Keratinocyte (primary cell): Measurements from ENCODE around the gene GRK6. TPM values are rescaled to one million over a fixed set of nuclear protein-coding genes. Genes with fewer than 3 reads are reported as not detected.

ENCODE experiments used
- DNase-seq: peaks from one replicate; pipeline ENCODE4 v3.0.0-alpha.2; 2011; ENCODE audit warnings: low read depth, missing footprints, low spot score
- FAIRE-seq: peaks from 2 replicates; lab custom pipeline; 2011; peaks lifted over from hg19 to GRCh38; lab: Jason Lieb, UNC
- H2AFZ ChIP-seq: 2 replicates; pipeline ENCODE4 v1.6.0; 2012; ENCODE audit warnings: low read length, control low read depth, inconsistent platforms; ENCODE audit not compliant: control insufficient read depth
- H3K27ac ChIP-seq: 2 replicates; pipeline ENCODE4 v1.5.1; 2011; ENCODE audit warnings: low read length; ENCODE audit not compliant: control insufficient read depth, insufficient read depth
- H3K27me3 ChIP-seq: 3 replicates; pipeline ENCODE4 v1.6.0; 2011; ENCODE audit warnings: low read length; ENCODE audit not compliant: control insufficient read depth, insufficient read depth; ENCODE audit errors: extremely low read depth
- H3K36me3 ChIP-seq, 2 experiments: 2 replicates in 1 of 2; 3 replicates in 1 of 2; pipeline ENCODE4 v1.5.1; 2011; ENCODE audit warnings: low read length in 2 of 2, mild to moderate bottlenecking in 1 of 2; ENCODE audit not compliant: control insufficient read depth in 2 of 2, insufficient read depth in 2 of 2; ENCODE audit errors: extremely low read depth in 1 of 2
- H3K4me1 ChIP-seq: 3 replicates; pipeline ENCODE4 v1.5.1; 2011; ENCODE audit warnings: low read length; ENCODE audit not compliant: control insufficient read depth, insufficient read depth; ENCODE audit errors: extremely low read depth
- H3K4me2 ChIP-seq: 3 replicates; pipeline ENCODE4 v1.6.0; 2011; ENCODE audit warnings: low read depth, low read length; ENCODE audit not compliant: control insufficient read depth, insufficient read depth; ENCODE audit errors: extremely low read depth
- H3K4me3 ChIP-seq, 3 experiments: fragments of 200-600 bp in 1 of 3; sonication (generic) in 1 of 3; 2 replicates in 2 of 3; 3 replicates in 1 of 3; pipeline ENCODE4 v1.5.1; 2011 to 2016; ENCODE audit warnings: low read length in 3 of 3, mild to moderate bottlenecking in 3 of 3, control low read depth in 2 of 3, inconsistent platforms in 1 of 3, low read depth in 1 of 3, mixed read lengths in 1 of 3, mixed run types in 1 of 3, moderate library complexity in 1 of 3; ENCODE audit not compliant: control insufficient read depth in 2 of 3, insufficient read depth in 2 of 3; ENCODE audit errors: extremely low read depth in 1 of 3
- H3K79me2 ChIP-seq: 2 replicates; pipeline ENCODE4 v1.6.0; 2012; ENCODE audit warnings: low read length; ENCODE audit not compliant: control insufficient read depth, insufficient read depth
- H3K9ac ChIP-seq: 3 replicates; pipeline ENCODE4 v1.6.0; 2011; ENCODE audit warnings: low read length; ENCODE audit not compliant: control insufficient read depth, insufficient read depth; ENCODE audit errors: extremely low read depth
- H3K9me1 ChIP-seq: 3 replicates; pipeline ENCODE4 v1.6.0; 2011; ENCODE audit warnings: low read length; ENCODE audit not compliant: control insufficient read depth, insufficient read depth; ENCODE audit errors: extremely low read depth
- H3K9me3 ChIP-seq: 2 replicates; pipeline ENCODE4 v1.5.1; 2012; ENCODE audit warnings: low read depth, low read length; ENCODE audit not compliant: control insufficient read depth
- H4K20me1 ChIP-seq: 3 replicates; pipeline ENCODE4 v1.6.0; 2011; ENCODE audit warnings: low read length; ENCODE audit not compliant: control insufficient read depth, insufficient read depth; ENCODE audit errors: extremely low read depth
- EZH2 ChIP-seq: IDR thresholded peaks from one replicate; pipeline ENCODE4 v1.6.1; 2012; ENCODE audit warnings: inconsistent platforms, mild to moderate bottlenecking, low read length, moderate library complexity
- dilution Hi-C: fragments of 300-500 bp; cut with MboI; formaldehyde crosslinking; loops from one replicate; pipeline ENCODE4 v1.7.0; 2020; ENCODE audit warnings: low sequenced_read_pairs; ENCODE audit not compliant: extremely low pct_ligation_motif_present
- polyA plus RNA-seq, 5 experiments: library from polyadenylated mRNA; depleted of rRNA in 3 of 5; stranded (reverse) in 3 of 5; stranded (forward) in 1 of 5; unstranded in 1 of 5; fragments of >200 nt; gene quantifications; 1 replicate in 1 of 5; 2 replicates in 3 of 5; 3 replicates in 1 of 5; pipeline versions ENCODE4 v1.2.1 to v1.2.3, GENCODE V29; 2011 to 2012; ENCODE audit warnings: missing spikeins in 2 of 5, low read depth in 1 of 5, low replicate concordance in 1 of 5
- TF ChIP-seq, protein P1 (sequence below), 3 experiments: IDR thresholded peaks in 1 of 3; conservative IDR thresholded peaks in 1 of 3; optimal IDR thresholded peaks in 1 of 3; 2 replicates in 2 of 3; 3 replicates in 1 of 3; pipeline versions ENCODE3 to v1.5.1; 2011; ENCODE audit warnings: low read length in 3 of 3, mild to moderate bottlenecking in 3 of 3, moderate library complexity in 2 of 3, control low read depth in 1 of 3, inconsistent platforms in 1 of 3; ENCODE audit not compliant: insufficient read depth in 2 of 3; ENCODE audit errors: extremely low read depth in 1 of 3

The GRK6 gene
- polyA plus RNA-seq, 1 donor (not counting 4 experiments of a cell fraction or from before 2014, with no cell fraction given), result 29.9 TPM

DNA sequence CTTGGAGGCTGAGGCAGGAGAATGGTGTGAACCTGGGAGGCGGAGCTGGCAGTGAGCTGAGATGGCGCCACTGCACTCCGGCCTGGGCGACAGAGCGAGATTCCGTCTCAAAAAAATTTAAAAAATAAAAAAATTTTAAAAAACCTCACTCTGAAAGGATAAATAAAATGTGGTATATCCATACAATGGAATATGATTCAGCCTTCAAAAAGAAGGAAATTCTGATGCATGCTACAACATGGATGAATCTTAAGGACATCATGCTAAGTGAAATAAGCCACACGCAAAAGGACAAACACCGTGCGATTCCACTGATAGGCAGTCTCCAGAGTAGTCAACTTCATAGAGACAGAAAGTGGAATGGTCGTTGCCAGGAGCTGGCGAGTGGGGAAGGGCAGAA lies 38.6 kb downstream of the GRK6 start:
- H3K27ac ChIP-seq, result no peak overlapping the region
- H4K20me1 ChIP-seq, result peaks cover 16% of the 10 kb centered on the region
- DNase-seq, result no peak
- no peak overlapping the region for H3K9ac ChIP-seq
- TF ChIP-seq, protein P1, sequence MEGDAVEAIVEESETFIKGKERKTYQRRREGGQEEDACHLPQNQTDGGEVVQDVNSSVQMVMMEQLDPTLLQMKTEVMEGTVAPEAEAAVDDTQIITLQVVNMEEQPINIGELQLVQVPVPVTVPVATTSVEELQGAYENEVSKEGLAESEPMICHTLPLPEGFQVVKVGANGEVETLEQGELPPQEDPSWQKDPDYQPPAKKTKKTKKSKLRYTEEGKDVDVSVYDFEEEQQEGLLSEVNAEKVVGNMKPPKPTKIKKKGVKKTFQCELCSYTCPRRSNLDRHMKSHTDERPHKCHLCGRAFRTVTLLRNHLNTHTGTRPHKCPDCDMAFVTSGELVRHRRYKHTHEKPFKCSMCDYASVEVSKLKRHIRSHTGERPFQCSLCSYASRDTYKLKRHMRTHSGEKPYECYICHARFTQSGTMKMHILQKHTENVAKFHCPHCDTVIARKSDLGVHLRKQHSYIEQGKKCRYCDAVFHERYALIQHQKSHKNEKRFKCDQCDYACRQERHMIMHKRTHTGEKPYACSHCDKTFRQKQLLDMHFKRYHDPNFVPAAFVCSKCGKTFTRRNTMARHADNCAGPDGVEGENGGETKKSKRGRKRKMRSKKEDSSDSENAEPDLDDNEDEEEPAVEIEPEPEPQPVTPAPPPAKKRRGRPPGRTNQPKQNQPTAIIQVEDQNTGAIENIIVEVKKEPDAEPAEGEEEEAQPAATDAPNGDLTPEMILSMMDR (optimal IDR thresholded peaks at IDR 0.05 in 1 of 3, IDR thresholded peaks at IDR 0.05 in 1 of 3, conservative IDR thresholded peaks at IDR 0.05 in 1 of 3; ENCODE audit: extremely low read depth in 1 of 3, insufficient read depth in 2 of 3, low read length in 3 of 3), result no peak
- no peak for TF ChIP-seq EZH2
- dilution Hi-C loops, result no loop called here
- H3K9me1 ChIP-seq, result peaks cover 7% of the 10 kb centered on the region
- no peak for FAIRE-seq
- H3K9me3 ChIP-seq, result no peaks in the 10 kb centered on the region
- no peak overlapping the region for H3K4me3 ChIP-seq
- H3K36me3 ChIP-seq, result peaks cover 14 to 26% of the 10 kb centered on the region in 2 experiments
- H3K27me3 ChIP-seq, result no peaks in the 10 kb centered on the region
- no peak overlapping the region for H3K4me2 ChIP-seq
- H3K4me1 ChIP-seq, result peaks cover 14% of the 10 kb centered on the region
- H3K79me2 ChIP-seq, result peaks cover 6% of the 10 kb centered on the region
- no peak overlapping the region for H2AFZ ChIP-seq

DNA sequence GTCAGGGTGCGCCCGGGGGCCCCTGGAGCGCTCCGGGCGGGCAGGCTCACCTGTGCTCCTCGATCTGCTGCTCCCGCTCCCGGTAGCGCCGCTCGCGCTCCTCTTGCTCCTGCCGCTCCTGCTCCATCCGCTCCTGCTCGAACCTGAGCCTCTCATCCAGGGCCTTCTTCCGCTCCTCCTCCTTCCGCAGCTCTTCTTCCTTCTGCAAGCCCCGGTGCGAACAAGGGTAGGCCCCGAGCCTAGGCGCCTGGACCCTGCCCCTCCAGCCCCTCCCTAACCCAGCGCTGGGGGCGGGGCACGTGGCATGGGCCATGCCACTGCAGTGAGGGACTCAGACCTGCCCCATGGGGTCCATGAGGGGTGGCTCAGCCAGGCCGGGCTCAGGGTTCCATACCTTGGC lies 40.4 kb downstream of the GRK6 start:
- Histone ChIP-seq H2AFZ (no peak overlapping the region), H3K9ac (no peak overlapping the region), H3K9me1 (peaks cover 10% of the 10 kb centered on the region), H3K27ac (no peak overlapping the region), H3K9me3 (no peaks in the 10 kb centered on the region), H3K36me3 (peaks cover 14 to 23% of the 10 kb centered on the region in 2 experiments), H4K20me1 (peaks cover 16% of the 10 kb centered on the region), H3K4me3 (no peak overlapping the region), H3K4me2 (no peak overlapping the region), H3K79me2 (peaks cover 19% of the 10 kb centered on the region), H3K27me3 (no peaks in the 10 kb centered on the region), H3K4me1 (peaks cover 31% of the 10 kb centered on the region)
- no peak for TF ChIP-seq EZH2
- TF ChIP-seq, protein P1 (optimal IDR thresholded peaks at IDR 0.05 in 1 of 3, IDR thresholded peaks at IDR 0.05 in 1 of 3, conservative IDR thresholded peaks at IDR 0.05 in 1 of 3; ENCODE audit: extremely low read depth in 1 of 3, insufficient read depth in 2 of 3, low read length in 3 of 3), result no peak
- FAIRE-seq (no peak), DNase-seq (no peak)
- dilution Hi-C loops, result no loop called here
